Cortex of kidney (tissue), 1 donor: ENCODE measurements around the gene DCAF12.

Source experiments
- DNase-seq: peaks from one replicate; lab custom pipeline; 2025; lab: John Stamatoyannopoulos, UW

The DCAF12 gene

DNA sequence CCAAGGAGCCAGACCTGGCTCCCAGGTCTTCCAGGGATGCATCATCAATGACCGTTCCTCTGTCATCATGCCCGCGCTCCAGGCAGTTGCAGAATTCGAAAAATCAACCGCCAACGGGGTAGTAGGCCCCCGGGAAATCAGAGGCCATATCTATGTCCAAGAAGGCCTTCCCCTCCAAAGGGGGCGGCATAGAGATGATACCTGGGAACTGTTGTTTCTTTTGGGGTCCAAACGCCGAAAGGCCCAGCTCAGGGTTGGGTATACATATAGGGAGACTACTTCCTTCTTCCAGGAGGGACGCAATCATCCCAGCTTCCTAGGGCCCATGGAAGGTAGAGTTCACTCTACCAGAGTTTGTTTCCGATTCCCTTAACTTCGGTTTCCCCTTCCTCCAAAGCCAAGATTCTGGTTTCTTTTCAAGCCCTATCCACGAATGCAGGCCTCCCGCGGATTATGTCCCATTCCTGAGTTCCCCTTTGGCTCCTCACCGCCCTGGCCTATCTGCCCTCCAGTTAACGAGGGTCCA is 754 bp downstream of the DCAF12 start:
- no peak for DNase-seq

GRCh38 chr9:34124926-34125325 is 1.6 kb downstream of the DCAF12 start:
- DNase-seq, result no peak

DNA sequence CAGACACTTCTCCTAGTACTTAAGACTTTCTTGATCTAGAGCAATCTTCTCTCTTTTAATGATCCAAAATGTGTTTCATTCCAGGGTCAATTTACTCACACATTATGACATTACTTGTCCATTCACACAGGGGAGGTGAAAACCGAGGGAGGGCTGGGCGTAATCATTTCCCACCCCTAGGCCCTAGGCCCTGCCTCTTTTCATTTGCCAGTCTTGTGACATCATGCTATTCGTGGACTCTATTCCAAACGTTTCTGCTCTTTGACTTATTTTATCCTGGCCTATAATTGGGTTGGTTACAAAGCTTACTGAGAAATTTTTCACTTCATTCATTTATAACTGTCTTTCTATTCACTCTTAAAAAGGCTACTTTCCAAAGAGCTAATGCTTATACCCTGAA is 2.4 kb downstream of the DCAF12 start:
- DNase-seq, result no peak

DNA sequence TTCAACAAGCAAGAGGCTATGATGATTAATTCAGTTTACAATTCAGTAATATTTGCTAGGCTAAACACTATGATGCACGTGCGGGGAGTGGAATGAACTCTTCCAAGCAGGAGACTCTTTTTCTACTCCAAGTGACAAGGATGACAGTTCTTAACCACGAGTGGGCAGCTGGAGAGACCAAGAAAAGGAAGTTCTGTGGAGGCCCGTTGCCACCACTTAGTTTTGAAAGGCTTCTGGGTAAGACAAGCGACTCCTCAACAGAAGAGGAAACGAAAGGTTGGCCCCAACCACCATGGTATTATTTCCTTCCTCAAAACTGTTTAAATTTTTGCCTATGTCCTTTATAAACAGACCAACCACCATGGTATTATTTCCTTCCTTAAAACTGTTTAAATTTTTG is 2.8 kb downstream of the DCAF12 start:
- DNase-seq, result no peak

DNA sequence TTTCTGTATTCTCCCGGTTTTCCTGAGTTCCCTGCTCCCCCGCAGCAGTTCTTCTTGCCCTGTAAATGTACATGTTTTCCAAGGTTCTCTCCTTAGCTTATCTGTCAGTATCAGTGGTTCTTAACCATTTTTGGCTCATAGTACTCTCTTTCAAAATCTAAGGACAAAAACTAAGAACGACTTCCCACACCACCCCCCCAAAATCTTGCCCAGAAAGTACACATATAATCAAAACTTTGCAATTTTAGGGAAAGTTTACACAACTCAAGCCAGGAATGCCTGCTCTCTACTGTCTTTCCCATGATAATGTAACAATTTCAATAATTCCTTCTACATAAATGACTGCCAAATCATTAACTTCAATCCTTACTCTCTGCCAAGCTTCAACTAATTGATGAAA is 4.5 kb downstream of the DCAF12 start:
- no peak for DNase-seq

- no peak for DNase-seq
Measured at GRCh38 chr9:34119713-34120112, 6.8 kb downstream of the DCAF12 start.

- no peak for DNase-seq
Measured at GRCh38 chr9:34114436-34114835, 12.1 kb downstream of the DCAF12 start.

- DNase-seq, result no peak
Measured at GRCh38 chr9:34106110-34106509, 20.4 kb downstream of the DCAF12 start.

- no peak for DNase-seq
Measured at GRCh38 chr9:34102796-34103195, 23.7 kb downstream of the DCAF12 start.

GRCh38 chr9:34098307-34098706 is 28.2 kb downstream of the DCAF12 start:
- DNase-seq, result no peak

- DNase-seq, result no peak
Measured at GRCh38 chr9:34097865-34098264, 28.6 kb downstream of the DCAF12 start.

- no peak for DNase-seq
Measured at GRCh38 chr9:34096751-34097150, 29.7 kb downstream of the DCAF12 start.

GRCh38 chr9:34093578-34093977 is 32.9 kb downstream of the DCAF12 start:
- DNase-seq, result no peak

GRCh38 chr9:34089311-34089710 is 37.2 kb downstream of the DCAF12 start:
- no peak for DNase-seq

DNA sequence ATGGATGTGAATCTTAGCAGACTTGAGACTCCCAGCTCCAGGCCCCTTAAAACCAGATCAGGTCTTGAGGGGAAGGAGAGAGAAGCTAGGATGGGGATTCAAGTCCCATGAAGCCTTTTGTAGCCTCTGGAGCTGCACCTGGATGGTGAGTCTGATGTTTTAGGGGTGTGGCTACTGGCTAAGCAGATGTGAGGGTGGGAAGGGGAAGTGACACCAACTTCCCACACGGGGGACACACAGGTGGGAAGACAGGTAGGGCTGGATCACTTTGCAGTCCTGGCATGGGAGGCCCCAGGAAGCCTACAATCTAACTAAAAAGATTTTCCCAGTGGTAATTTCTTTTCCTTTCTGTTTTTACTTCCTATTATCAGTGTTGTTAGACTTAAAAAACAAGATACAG is 39.1 kb downstream of the DCAF12 start:
- DNase-seq, result no peak

DNA sequence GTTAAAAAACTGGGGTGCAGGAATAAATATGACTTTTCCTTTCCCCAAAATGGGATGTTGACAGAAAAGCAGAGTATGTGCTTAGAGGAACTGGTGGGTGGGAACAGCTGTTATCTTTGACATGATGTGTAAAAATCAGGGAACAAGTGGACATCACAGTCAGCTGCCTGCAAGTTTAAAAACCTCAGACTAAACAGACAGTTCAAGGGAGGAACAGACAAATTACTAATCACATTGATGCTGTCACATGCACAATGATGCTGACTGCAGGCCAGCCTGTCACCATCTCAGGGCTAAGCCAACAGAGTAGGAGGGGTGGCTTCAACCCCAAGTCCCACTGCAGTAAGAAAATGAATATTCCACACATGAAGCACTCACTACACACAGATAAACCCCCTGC is 39.6 kb downstream of the DCAF12 start:
- DNase-seq, result no peak

DNA sequence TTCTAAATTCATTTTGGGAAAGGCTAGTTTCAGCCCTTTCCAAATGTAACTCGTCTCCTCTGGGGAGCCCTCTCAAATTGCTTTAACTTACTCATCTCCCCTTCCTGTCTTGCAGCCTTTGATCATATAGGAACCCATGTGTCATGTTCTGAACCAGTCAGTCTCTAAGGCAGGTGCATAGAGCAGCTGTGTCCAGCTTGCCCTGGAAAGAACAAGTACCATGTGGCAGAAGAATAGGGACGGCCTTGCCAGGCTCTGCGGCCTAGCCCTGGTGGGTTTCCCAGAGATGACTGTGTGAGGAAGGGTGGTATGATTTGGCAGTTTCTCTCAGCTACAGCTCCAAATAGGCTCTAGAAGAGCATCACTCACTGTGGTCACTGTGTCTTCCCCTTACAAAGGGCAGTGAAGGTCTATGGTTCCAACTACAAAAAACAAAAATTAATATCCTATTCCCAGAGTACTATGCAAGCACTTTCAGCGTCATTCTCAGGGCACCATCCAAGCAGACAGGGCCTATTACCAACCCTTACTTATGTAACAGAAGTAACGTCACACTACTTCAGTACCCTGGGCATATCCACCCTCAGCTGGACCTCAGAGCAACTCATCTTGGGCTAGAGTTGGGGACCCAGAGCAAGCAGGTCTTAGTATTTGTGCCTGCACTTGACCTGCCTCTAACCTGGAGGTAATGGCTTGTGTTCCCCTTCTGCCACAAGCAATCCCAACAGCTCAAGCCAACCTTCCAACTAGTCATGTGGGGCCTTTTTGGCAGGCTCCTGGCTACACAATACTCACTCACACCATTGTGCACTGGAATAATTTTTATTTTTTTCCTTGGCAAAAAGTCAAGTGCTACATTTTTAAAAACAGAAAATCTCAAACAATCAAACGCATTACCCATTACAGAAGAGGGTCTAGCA is 40.7 kb downstream of the DCAF12 start:
- no peak for DNase-seq

DNA sequence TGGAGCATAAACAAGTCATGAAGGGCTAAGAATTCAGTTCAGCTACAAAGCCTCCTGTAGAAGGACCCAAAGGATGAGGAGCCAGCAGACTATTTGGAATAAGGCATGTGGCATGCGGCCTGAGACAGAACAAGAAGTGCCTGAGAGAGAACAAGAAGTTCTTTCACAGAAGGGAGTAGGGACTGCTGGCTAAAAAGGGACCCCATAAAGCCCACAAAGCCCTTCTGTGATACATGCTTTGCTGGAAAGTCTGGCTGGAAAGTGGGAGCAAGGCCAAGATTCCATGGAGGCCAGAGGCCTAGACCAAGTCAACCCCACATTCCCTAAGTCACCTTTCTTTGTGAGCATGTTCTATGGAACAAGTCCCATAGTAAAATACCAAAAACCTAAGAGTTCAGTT is 41.9 kb downstream of the DCAF12 start:
- no peak for DNase-seq

DNA sequence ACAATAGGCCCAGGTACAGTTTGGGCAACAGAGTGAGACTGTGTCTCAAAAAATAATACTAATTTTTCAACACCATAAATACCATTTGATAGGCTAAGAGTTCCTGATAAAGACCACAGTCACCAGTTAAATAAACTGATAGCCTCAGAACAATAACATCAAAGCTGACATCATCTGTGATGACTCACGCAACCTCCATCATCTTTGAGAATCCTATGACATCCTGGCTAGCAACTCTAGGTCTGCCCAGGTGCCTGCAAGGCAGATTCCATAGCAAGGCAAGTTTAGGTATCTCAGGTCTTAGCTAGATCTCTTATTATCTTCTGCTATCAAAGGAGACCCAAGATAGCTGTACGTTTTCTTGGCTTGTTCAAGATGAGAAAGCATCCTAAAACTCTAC is 47.3 kb downstream of the DCAF12 start:
- DNase-seq, result no peak

DNA sequence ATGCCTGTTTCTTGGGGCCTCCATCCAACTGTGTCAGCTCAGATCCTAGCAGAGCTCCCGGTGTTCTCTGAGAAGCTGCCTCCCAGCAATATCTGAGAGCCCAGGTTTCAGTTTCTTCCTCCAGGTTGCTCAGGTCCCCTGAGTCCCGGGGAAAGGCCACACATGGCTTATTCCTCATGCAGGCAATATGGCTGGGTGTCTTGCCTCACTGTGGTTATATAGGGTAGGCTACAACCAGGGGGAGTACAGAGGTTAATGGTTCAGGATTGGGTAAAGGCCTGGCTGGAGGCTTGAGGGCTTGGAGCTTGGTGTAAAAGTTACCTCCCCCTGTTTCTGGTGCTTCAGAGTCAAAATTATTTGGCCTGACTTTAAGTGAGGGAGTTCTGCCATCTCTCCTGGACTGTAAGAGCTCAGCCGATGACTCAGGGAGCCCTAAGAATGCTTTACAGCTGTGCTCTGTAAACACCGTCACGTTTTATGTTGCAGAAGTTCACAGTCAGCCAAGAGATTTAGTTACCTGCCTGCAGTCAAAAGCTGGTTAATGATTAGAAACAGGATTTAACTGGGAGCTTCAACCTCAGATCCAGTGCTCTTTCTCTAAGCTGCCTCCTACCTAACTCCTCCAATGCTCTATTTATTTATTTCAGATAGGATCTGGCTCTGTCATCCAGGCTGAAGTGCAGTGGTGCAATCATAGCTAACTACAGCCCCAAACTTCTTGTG is 53.5 kb downstream of the DCAF12 start:
- DNase-seq, result no peak

DNA sequence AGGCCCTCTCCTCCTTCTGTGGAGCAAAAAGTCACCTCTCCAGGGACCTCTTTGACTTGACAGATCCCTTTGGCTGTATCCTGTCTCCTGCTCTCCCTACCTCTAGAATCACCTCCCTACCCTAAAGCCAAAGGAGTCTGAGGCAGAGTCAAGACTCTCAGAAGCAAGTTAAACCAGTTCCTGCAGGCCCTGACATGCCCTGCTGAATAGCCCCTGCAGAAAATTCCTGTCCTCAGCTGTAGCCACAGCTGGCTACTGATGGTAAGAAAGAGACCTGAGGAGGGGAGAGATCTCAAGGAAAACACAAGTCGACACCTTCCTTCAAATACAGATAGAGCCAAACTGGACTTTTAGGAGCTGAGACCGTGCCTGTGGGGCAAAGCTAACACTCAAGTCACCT is 54.1 kb downstream of the DCAF12 start:
- DNase-seq, result no peak

DNA sequence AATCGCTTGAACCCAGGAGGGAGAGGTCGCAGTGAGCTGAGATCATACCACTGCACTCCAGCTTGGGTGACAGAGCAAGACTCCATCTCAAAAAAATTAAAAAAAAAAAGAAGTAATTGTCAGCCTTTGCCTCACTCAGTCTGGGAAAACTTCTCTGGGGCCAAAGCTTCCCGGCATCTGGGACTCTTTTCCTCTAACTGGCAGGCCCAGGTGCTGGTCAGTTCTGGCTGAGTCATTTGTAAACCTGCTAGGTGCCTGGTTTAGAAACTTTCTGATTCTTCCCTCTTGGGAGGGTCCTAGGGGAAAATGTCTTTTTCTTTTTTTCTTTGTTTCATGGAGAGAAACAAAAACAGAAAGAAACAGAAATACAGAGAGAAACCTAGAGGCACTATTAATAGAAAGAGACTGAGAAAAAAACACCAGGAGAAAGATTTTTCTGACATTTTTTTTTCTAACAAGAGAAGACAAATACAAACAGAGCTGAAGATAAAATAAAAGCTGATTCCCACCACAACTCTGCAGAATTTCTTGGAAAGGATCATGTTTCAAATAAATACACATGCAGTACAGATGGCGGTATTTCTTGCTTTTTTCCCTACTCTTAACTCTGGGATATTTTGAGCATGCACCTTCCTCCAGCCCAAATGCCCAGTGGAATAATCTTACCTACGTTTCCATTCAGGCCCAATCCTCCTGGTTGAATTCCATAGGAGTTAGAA is 55.7 kb downstream of the DCAF12 start:
- no peak for DNase-seq
